Natural killer cell (primary cell): Measurements from ENCODE around the gene N4BP2L2. TPM values are rescaled to one million over a fixed set of nuclear protein-coding genes. Genes with fewer than 3 reads are reported as not detected.

Experiments used
- ATAC-seq, 3 donors: fragments of 150-1000 bp in 2 of 3; fragments of 200-7000 bp in 1 of 3; cut with Tn5 transposase; 1 replicate in 1 of 3; 2 replicates in 2 of 3; pipeline ENCODE4 v1.10.0; 2021; ENCODE audit warnings: mild to moderate bottlenecking in 2 of 3, moderate library complexity in 2 of 3
- DNase-seq, 2 donors: peaks; one replicate each; pipeline versions ENCODE4 v3.0.0 to v3.0.0-alpha.2; 2013 to 2021; ENCODE audit warnings: mixed read lengths in 1 of 2
- H3K27ac ChIP-seq: one replicate; pipeline ENCODE4 v1.5.1; 2013; ENCODE audit warnings: mild to moderate bottlenecking, low read length
- H3K27me3 ChIP-seq: one replicate; pipeline ENCODE4 v1.6.1; 2013; ENCODE audit warnings: low read length; ENCODE audit not compliant: control insufficient read depth, insufficient read depth
- H3K36me3 ChIP-seq: one replicate; pipeline ENCODE4 v1.6.1; 2013; ENCODE audit warnings: low read length; ENCODE audit not compliant: control insufficient read depth, insufficient read depth
- H3K4me1 ChIP-seq: one replicate; pipeline ENCODE4 v1.6.1; 2013; ENCODE audit warnings: low read length; ENCODE audit not compliant: control insufficient read depth, insufficient read depth
- H3K4me3 ChIP-seq: one replicate; pipeline ENCODE4 v1.5.1; 2013; ENCODE audit warnings: low read length
- H3K9me3 ChIP-seq: one replicate; pipeline ENCODE4 v1.6.1; 2013; ENCODE audit warnings: low read length; ENCODE audit not compliant: control insufficient read depth, insufficient read depth
- H3K27ac Mint-ChIP-seq, 2 donors: one replicate each; pipeline ENCODE4 v1.8.0; 2022; ENCODE audit warnings: mild to moderate bottlenecking in 2 of 2, mixed read lengths in 2 of 2, moderate library complexity in 1 of 2
- H3K27me3 Mint-ChIP-seq, 2 donors: one replicate each; pipeline ENCODE4 v1.8.0; 2022; ENCODE audit warnings: low read depth in 2 of 2, mixed read lengths in 2 of 2
- H3K36me3 Mint-ChIP-seq: one replicate; pipeline ENCODE4 v1.8.0; 2022; ENCODE audit warnings: mixed read lengths
- H3K4me1 Mint-ChIP-seq, 2 donors: one replicate each; pipeline ENCODE4 v1.8.0; 2022; ENCODE audit warnings: mixed read lengths in 2 of 2
- H3K4me3 Mint-ChIP-seq: one replicate; pipeline ENCODE4 v1.8.0; 2022; ENCODE audit warnings: mild to moderate bottlenecking, moderate library complexity, mixed read lengths
- H3K9me3 Mint-ChIP-seq, 2 donors: one replicate each; pipeline ENCODE4 v1.8.0; 2022; ENCODE audit warnings: mixed read lengths in 2 of 2
- CTCF ChIP-seq: fragments of 200-600 bp; IDR thresholded peaks from one replicate; pipeline ENCODE4 v1.8.0; 2022; ENCODE audit warnings: antibody characterized with exemption
- WGBS: methylation state at CpG from one replicate; pipeline ENCODE4 v1.1.7; 2013; ENCODE audit warnings: missing lambda C conversion rate; ENCODE audit not compliant: insufficient coverage; 5-methylcytosine and 5-hydroxymethylcytosine counted together
- intact Hi-C: fragments of 100-400 bp; cut with micrococcal nuclease; formaldehyde crosslinking; loops from one replicate; pipeline ENCODE4 v1.14.2; 2022
- total RNA-seq, 4 donors: library from RNA; stranded (reverse); fragments of 120-200 nt in 1 of 4; gene quantifications; one replicate each; pipeline versions ENCODE4 v1.2.3 to v1.2.4, GENCODE V29; 2013 to 2022

The N4BP2L2 gene
- total RNA-seq, 3 donors from 2014 or later (not counting 1 experiment from before 2014, with no cell fraction given), result 195 to 247 (median 221) TPM

- Mint-ChIP-seq H3K9me3 (peaks cover 7 to 14% of the 10 kb centered on the region in 2 donors), H3K4me3 (no peak overlapping the region), H3K27me3 (no peaks in the 10 kb centered on the region), H3K27ac (no peak overlapping the region), H3K4me1 (peaks cover 9 to 13% of the 10 kb centered on the region in 2 donors), H3K36me3 (peaks cover 35% of the 10 kb centered on the region)
- Histone ChIP-seq H3K4me1 (no peaks in the 10 kb centered on the region), H3K27ac (no peak overlapping the region), H3K9me3 (peaks cover 11% of the 10 kb centered on the region), H3K36me3 (no peaks in the 10 kb centered on the region), H3K27me3 (no peaks in the 10 kb centered on the region), H3K4me3 (no peak overlapping the region)
- 93% methylated on average over 8 of the region's 8 CpGs for WGBS
- ATAC-seq (no peak), DNase-seq (no peak)
- intact Hi-C loops, result no loop called here
- TF ChIP-seq CTCF, result no peak
Observed at GRCh38 chr13:32454886-32455593, 83.6 kb downstream of the N4BP2L2 start.

- TF ChIP-seq CTCF, result no peak
- Mint-ChIP-seq H3K9me3 (peaks cover 7 to 14% of the 10 kb centered on the region in 2 donors), H3K27ac (no peak overlapping the region), H3K36me3 (peaks cover 29% of the 10 kb centered on the region), H3K4me1 (peaks cover 9 to 13% of the 10 kb centered on the region in 2 donors), H3K27me3 (no peaks in the 10 kb centered on the region), H3K4me3 (no peak overlapping the region)
- H3K27ac ChIP-seq, result no peak overlapping the region
- no peaks in the 10 kb centered on the region for H3K4me1 ChIP-seq
- ATAC-seq, result no peak
- no peak overlapping the region for H3K4me3 ChIP-seq
- WGBS, result no CpG with 5 or more reads among the region's 1 CpG
- H3K9me3 ChIP-seq, result peaks cover 11% of the 10 kb centered on the region
- no peaks in the 10 kb centered on the region for H3K36me3 ChIP-seq
- H3K27me3 ChIP-seq, result no peaks in the 10 kb centered on the region
- DNase-seq, result no peak
- intact Hi-C loops, result no loop called here
Observed at GRCh38 chr13:32453981-32454380, 84.6 kb downstream of the N4BP2L2 start.

GRCh38 chr13:32448972-32449371, 89.6 kb downstream of the N4BP2L2 start:
- no peak for ATAC-seq
- Mint-ChIP-seq H3K4me1 (peaks cover 0 to 3% of the 10 kb centered on the region in 2 donors), H3K27ac (no peak overlapping the region), H3K4me3 (no peak overlapping the region), H3K9me3 (peaks cover 0 to 3% of the 10 kb centered on the region in 2 donors), H3K36me3 (no peaks in the 10 kb centered on the region), H3K27me3 (no peaks in the 10 kb centered on the region)
- intact Hi-C loops, result loop anchor here (10.0 kb wide), 1 partner anchor 184 kb away; no protein-coding TSS in a partner anchor
- Histone ChIP-seq H3K4me3 (no peak overlapping the region), H3K27me3 (no peaks in the 10 kb centered on the region), H3K36me3 (no peaks in the 10 kb centered on the region), H3K27ac (no peak overlapping the region), H3K4me1 (no peaks in the 10 kb centered on the region), H3K9me3 (no peaks in the 10 kb centered on the region)
- no CpG with 5 or more reads among the region's 1 CpG for WGBS
- TF ChIP-seq CTCF, result no peak
- no peak for DNase-seq
